AG09319 (cell line): ENCODE data around the gene FMO3.

ENCODE experiments used
- DNase-seq: peaks from one replicate; pipeline ENCODE4 v3.0.0-alpha.2; 2010; ENCODE audit warnings: low read depth; ENCODE audit errors: extremely low read depth
- TF ChIP-seq, protein P1 (sequence below): IDR thresholded peaks from 2 replicates; pipeline ENCODE4 v1.5.1; 2011; ENCODE audit warnings: low read depth, mild to moderate bottlenecking, inconsistent platforms, low read length, moderate library complexity

The FMO3 gene

DNA sequence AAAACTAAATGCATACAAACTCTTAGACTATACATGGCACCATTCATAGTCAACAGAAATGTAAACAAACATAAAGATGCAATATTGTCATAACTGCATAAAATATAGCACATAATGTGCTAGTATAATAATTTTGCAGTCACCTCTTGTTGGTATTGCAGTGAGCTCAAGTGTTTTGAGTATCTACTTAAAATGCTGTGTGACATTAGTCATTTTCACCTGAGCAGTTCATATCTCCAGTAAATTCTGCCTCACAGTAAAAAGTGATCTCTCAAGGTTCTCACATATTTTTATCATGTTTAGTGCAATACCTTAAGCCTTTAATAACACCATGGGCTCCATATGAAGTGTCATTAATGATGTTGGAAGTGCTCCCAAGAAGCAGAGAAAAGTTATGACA lies 64.8 kb downstream of the FMO3 start:
- no peak for DNase-seq
- TF ChIP-seq, protein P1, sequence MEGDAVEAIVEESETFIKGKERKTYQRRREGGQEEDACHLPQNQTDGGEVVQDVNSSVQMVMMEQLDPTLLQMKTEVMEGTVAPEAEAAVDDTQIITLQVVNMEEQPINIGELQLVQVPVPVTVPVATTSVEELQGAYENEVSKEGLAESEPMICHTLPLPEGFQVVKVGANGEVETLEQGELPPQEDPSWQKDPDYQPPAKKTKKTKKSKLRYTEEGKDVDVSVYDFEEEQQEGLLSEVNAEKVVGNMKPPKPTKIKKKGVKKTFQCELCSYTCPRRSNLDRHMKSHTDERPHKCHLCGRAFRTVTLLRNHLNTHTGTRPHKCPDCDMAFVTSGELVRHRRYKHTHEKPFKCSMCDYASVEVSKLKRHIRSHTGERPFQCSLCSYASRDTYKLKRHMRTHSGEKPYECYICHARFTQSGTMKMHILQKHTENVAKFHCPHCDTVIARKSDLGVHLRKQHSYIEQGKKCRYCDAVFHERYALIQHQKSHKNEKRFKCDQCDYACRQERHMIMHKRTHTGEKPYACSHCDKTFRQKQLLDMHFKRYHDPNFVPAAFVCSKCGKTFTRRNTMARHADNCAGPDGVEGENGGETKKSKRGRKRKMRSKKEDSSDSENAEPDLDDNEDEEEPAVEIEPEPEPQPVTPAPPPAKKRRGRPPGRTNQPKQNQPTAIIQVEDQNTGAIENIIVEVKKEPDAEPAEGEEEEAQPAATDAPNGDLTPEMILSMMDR, result no peak

DNA sequence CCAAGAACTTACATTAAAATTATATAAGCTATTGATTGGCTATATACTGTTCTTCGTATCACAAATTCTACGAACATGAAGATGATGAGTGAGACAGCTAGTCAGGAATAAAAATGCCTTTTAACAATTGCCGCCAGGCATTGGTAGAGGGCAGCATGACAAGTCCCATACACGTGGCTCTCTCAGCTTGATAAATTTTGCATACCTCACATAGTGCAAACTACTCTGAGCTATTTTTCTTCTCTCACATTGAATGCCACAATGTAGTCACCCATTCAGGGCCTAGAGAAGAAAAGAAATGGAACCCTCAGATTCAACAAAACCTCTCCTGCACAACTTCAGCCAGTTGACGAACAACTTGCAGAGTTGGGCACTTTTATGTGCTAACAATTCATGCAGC lies 67.4 kb downstream of the FMO3 start:
- TF ChIP-seq, protein P1, result no peak
- no peak for DNase-seq

DNA sequence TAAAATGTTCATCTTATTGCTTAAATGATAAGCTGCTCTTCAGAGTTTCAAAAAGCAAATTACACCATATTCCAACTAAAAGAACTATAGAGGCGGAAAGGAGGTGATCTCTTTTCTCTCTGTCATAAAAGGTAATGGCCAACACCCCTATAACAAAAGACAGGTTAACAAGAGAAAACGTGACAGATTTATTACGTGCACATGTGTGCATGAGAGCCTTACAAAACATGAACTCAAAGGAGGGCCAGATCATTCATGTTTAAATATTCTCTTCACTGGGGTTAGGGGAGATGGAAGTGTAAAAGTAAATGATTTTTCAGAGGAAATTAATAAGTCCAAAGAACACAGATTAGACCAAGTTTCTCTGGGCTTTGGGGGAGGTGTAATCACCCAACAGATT lies 67.8 kb downstream of the FMO3 start:
- TF ChIP-seq, protein P1, result no peak

DNA sequence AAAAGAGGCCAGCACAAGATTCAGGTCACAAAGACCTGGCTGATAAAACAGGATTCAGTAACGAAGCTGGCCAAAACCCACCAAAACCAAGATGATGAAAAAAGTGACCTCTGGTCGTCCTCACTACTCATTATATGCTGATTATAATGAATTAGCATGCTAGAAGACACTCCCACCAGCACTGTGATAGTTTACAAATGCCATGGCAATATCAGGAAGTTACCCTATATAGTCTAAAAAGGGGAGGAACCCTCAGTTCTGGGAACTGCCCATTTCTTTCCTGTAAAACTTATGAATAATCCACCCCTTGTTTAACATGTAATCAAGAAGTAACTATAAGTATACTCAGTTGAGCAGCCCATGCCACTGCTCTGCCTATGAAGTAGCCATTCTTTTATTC lies 68.4 kb downstream of the FMO3 start:
- TF ChIP-seq, protein P1, result no peak
- DNase-seq, result no peak

More for the DNA sequence above, 67.8 kb downstream of the FMO3 start:
- no peak for DNase-seq

DNA sequence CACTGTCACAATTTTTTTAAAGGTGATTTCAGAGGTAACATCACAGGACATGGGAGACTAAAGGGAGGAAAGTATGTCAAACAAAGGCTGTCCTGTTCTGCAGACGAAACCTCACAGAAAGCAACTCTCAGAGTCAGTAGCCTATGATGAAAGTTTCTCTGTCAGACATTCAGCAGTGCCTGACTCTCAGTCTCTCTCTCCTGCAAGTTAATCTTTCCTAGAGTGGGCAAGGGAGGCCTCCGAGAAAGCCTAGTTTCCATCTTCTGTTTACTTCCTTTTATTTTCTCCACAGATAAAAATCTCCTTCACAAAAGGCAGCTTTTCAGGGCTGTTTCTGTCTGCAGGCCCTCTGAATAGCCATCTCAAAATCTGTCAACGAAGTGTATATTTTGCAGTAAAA lies 69.5 kb downstream of the FMO3 start:
- TF ChIP-seq, protein P1, result no peak
- DNase-seq, result no peak

DNA sequence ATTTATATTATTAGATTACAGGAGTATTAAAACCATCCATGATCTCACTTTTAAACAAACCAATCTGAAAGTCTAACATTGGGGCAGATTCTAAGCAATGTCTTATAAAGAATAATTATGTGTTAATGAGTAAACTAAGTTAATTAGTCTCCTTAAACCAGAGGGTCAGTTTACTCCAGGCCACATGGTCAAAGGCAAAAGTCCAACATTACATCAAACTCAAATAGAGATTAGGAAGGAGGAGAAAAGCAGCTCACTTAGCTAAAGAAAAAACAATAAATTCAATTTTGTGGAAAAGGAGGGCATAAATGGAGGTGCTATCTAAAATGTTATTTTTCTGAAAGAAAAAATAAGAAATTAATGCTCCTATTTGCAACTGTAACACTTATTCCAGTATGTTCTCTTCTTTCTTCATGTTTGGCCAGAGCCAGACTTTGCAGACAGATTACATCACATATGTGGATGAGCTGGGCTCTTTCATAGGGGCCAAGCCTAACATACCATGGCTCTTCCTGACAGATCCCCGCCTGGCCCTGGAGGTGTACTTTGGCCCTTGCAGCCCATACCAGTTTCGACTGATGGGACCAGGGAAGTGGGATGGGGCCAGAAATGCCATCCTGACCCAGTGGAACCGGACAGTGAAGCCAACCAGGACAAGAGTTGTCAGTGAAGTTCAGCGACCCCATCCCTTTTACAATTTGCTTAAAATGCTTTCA lies 70.1 kb downstream of the FMO3 start:
- TF ChIP-seq, protein P1, result no peak
- DNase-seq, result no peak

DNA sequence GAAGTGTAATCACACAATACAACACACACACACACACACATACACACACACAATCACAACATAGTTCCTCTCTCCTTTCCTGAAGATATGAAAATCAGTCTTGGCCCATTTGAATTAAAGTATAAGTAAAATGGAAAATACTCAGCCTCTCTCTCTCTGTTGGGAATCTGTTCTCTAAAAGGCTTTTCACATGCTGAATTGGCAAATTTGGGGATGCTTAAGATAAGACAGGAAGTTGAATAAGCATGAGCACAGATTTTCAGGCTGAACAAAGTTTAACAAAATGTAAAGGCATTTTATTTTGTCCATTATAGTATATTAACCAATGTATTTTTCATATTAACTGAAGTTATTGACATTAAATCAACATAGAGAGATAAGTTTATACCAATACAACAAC lies 70.7 kb downstream of the FMO3 start:
- DNase-seq, result no peak
- TF ChIP-seq, protein P1, result no peak
